Astrocyte of the cerebellum (primary cell): ENCODE results near the gene ACOXL.

Experiments used
- DNase-seq: peaks from one replicate; pipeline ENCODE4 v3.0.0-alpha.2; 2011; ENCODE audit warnings: low read depth
- H3K4me3 ChIP-seq: 2 replicates; pipeline ENCODE4 v1.5.1; 2011; ENCODE audit warnings: mild to moderate bottlenecking, low read depth, low read length, moderate library complexity
- in situ Hi-C: cut with HindIII; loops from 2 replicates; pipeline ENCODE4 v1.10.0; 2017; ENCODE audit warnings: low sequenced_read_pairs
- TF ChIP-seq, protein P1 (sequence below): IDR thresholded peaks from 2 replicates; pipeline ENCODE4 v1.5.1; 2012; ENCODE audit warnings: low read length, low read depth, moderate library complexity, mild to moderate bottlenecking; ENCODE audit errors: missing control alignments

ACOXL gene

GRCh38 chr2:110983133-110983532 is 250.8 kb downstream of the ACOXL start:
- TF ChIP-seq, protein P1, sequence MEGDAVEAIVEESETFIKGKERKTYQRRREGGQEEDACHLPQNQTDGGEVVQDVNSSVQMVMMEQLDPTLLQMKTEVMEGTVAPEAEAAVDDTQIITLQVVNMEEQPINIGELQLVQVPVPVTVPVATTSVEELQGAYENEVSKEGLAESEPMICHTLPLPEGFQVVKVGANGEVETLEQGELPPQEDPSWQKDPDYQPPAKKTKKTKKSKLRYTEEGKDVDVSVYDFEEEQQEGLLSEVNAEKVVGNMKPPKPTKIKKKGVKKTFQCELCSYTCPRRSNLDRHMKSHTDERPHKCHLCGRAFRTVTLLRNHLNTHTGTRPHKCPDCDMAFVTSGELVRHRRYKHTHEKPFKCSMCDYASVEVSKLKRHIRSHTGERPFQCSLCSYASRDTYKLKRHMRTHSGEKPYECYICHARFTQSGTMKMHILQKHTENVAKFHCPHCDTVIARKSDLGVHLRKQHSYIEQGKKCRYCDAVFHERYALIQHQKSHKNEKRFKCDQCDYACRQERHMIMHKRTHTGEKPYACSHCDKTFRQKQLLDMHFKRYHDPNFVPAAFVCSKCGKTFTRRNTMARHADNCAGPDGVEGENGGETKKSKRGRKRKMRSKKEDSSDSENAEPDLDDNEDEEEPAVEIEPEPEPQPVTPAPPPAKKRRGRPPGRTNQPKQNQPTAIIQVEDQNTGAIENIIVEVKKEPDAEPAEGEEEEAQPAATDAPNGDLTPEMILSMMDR = no peak
- in situ Hi-C loops = no loop called here

DNA sequence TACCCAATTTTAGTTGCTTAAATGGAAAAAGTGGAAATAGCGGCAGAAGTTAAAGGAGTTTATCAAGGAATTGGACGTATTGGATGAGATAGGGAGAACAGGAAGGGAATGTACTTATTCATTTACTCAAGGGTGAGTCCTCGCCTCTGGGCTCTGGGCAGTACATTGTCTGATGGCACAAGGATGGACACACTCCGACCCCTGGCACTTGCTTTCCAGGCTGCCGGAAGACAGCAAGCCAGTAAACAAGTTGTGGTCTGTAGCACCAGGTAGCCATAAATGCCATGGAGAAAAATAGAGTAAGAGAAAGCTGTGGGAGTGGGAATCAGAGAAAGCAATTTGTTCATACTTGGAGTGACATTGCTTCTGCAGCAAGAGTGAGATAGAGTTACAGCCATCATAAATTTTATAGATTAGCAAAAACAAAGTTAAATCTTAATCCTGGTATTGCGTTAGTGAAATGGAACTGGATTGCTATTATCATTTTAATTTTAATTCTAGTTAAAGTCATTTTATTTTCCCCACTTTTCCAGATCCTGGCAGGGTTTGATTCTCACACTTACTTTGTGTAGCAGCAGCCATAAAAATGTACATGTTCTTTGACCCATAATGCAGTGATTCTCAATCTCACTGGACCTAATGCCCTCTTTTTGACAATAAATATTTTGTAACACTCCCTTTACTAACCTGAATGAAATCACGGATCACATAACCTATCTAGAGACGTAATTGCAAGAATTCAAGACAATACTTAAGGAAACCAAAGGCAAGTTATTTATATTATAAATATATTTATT is 252.5 kb downstream of the ACOXL start:
- H3K4me3 ChIP-seq = no peak overlapping the region
- TF ChIP-seq, protein P1 = no peak
- no peak for DNase-seq
- in situ Hi-C loops = no loop called here

More at GRCh38 chr2:110983133-110983532, 250.8 kb downstream of the ACOXL start:
- no peak for DNase-seq
- H3K4me3 ChIP-seq = no peak overlapping the region

- DNase-seq = no peak
- TF ChIP-seq, protein P1 = no peak
- in situ Hi-C loops = no loop called here
These were observed 258.1 kb downstream of the ACOXL start for GRCh38 chr2:110990440-110990839.

GRCh38 chr2:110991911-110992310 is 259.5 kb downstream of the ACOXL start:
- TF ChIP-seq, protein P1 = no peak
- in situ Hi-C loops = no loop called here
- no peak for DNase-seq

More at GRCh38 chr2:110990440-110990839, 258.1 kb downstream of the ACOXL start:
- no peak overlapping the region for H3K4me3 ChIP-seq

GRCh38 chr2:110992886-110993285 is 260.5 kb downstream of the ACOXL start:
- in situ Hi-C loops = no loop called here
- DNase-seq = no peak
- H3K4me3 ChIP-seq = no peak overlapping the region
- TF ChIP-seq, protein P1 = no peak

More at GRCh38 chr2:110991911-110992310, 259.5 kb downstream of the ACOXL start:
- no peak overlapping the region for H3K4me3 ChIP-seq

DNA sequence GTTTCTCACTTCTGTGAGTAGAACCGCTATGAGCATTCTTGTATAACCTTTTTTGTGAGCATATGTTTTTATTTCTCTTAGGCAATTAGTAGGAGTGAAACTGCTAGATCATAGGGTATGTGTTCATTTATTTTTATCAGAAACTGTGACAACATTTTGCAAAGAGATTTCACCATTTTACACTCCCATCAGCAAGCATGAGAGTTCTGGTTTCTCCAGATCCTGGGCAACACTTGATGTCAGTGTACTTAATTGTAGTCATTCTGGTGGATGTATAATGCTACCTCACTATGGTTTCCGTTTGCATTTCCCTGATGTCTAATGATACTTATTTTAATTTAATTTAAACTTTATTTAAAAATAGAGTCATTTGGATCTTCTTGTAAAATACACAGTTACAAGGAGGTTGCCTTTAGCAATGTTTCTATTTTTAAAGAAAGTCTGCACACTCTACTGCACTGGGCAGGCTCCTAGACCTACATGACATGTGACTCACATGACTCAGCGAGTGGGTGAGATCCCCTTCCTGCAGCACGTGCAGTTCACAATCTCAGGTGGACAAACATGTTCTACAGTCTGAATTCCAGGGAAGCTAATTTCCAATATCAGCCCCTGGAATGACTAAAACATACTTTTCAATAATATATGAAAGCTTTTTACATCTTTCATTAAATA is 261.3 kb downstream of the ACOXL start:
- TF ChIP-seq, protein P1 = no peak
- no peak overlapping the region for H3K4me3 ChIP-seq
- in situ Hi-C loops = no loop called here
- no peak for DNase-seq
